GM10266 (cell line): ENCODE results near the gene SATB2.

Source experiments
- DNase-seq: peaks from one replicate; pipeline ENCODE4 v3.0.0; 2012; ENCODE audit errors: extremely low spot score
- TF ChIP-seq, protein P1 (sequence below): IDR thresholded peaks from 2 replicates; pipeline ENCODE4 v1.5.1; 2012; ENCODE audit warnings: mild to moderate bottlenecking, low read depth; ENCODE audit not compliant: control insufficient read depth, insufficient read depth; ENCODE audit errors: missing control alignments

SATB2 gene

DNA sequence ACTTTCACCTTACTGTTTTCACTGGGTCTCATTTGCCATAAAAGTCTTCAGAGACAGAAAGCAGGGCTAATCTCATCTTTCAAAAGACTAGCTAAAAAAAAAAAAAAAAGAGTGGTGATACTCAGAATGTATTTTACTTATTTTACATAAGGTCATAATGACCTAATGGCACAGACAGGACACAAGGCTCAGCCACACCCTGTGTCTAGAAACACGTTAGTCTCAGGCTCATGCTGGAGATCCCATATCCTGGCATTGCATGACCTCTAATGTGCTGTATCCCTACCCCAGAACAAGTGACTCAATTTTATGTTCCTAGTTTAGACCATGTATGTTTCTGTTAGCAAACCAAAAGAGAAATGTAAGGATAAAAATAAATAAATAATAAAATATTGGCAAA lies 115.4 kb downstream of the SATB2 start:
- no peak for DNase-seq
- TF ChIP-seq, protein P1, sequence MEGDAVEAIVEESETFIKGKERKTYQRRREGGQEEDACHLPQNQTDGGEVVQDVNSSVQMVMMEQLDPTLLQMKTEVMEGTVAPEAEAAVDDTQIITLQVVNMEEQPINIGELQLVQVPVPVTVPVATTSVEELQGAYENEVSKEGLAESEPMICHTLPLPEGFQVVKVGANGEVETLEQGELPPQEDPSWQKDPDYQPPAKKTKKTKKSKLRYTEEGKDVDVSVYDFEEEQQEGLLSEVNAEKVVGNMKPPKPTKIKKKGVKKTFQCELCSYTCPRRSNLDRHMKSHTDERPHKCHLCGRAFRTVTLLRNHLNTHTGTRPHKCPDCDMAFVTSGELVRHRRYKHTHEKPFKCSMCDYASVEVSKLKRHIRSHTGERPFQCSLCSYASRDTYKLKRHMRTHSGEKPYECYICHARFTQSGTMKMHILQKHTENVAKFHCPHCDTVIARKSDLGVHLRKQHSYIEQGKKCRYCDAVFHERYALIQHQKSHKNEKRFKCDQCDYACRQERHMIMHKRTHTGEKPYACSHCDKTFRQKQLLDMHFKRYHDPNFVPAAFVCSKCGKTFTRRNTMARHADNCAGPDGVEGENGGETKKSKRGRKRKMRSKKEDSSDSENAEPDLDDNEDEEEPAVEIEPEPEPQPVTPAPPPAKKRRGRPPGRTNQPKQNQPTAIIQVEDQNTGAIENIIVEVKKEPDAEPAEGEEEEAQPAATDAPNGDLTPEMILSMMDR, result no peak

DNA sequence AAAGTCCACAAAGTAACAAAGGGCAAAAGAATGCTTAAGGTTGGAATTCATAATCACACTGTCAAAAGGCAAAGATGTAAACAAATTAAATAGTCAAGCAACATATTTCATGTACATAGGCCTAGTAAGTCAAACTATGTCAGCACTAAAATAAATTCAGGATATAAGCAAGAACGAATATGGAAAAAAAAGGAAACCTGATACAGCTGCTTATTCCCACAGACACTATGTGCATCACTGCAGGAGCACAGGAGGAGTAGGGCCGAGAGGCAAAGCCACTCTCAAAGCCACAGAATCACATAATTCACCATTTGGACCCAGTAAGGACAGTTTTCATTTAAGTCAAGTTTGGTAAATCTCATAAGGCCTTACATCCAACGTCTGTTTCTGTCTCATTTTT lies 116.6 kb downstream of the SATB2 start:
- TF ChIP-seq, protein P1, result no peak
- no peak for DNase-seq

DNA sequence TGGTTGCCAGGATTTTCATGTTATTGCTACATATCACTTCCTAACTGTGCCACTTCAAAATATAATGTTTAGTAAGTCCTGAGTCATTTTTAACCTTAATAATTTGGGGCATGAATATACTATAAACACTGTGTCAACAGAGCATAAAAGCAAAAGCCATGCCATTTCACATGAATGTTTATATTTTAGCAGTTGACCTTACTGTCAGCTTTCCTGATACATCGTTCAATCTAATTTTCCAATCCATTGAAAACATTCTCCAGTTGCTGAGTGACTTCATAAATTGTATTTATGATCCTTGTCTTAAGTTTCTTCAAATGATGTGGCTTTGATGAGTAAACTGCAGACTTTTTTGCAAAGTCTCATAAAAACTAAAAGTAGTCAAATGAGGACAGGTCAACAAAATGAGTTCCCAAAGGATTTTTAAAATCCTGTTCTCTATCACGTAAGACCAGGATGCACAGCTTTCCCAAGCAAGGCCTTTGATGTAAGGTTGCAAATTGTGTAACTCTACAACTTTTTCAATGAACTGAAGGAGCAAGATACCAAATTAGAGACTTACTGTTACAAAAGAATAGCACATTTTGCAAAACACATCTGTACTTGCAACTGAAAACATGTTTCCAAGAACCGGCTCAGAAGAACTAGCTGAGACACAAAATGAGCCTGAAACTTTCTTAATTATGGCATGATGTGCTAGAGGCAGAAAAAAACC lies 117.7 kb downstream of the SATB2 start:
- TF ChIP-seq, protein P1, result no peak
- no peak for DNase-seq

DNA sequence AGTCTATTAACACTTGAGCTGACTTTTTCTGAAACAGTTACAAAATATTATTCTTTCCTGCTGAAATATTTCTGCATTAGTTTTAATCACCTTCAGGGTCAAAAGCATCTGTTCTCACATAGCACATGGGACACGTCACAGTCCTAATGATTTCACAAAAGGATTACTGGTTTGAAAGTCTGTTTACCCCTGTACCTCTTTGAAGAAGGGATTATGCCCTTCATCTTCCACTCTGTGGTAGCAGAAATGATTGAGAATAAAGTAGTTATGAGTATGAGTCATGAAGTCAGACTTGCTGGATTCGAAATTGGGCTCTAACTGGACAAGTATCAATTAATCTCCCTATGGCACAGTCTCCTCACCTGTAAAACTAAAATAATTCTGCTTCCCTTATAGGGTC lies 121.2 kb downstream of the SATB2 start:
- no peak for DNase-seq
- TF ChIP-seq, protein P1, result no peak

DNA sequence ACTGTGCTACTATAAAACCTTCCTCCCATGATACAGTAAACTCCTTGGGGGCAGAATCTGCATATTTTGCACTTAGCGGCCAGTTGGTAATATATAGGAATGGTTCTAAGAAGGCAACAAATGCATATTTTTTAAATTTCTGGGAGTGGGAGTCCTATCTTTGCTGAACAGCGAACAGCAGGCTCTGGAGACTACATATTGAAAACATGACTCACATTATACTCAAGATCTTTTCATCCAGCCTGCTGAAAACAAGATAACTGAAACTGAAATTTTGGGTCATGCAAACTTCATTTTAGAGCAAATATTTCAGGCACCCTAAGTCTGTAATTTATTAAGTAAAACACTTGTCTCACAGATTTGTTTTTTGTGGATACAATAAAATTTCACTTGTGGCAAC lies 122.2 kb downstream of the SATB2 start:
- TF ChIP-seq, protein P1, result no peak
- DNase-seq, result no peak

DNA sequence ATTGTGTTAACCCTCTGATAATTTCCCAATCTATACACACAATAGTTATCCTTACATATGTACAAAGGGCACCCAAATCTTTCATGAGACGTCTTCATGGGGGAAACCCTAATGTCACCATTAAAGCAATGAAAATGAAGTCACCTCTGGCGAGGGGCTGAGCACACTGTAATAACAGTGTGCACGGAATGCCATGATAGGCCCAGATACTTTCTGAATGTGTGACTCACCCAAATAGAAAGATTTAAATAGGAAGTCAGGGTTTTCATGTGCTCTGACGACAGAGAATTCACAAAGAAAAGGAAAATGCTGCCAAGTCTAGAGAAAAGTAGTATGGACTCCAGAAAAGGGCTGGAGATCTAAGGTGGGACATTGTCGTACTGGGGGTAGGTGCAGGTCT lies 128.3 kb downstream of the SATB2 start:
- DNase-seq, result no peak
- TF ChIP-seq, protein P1, result no peak

DNA sequence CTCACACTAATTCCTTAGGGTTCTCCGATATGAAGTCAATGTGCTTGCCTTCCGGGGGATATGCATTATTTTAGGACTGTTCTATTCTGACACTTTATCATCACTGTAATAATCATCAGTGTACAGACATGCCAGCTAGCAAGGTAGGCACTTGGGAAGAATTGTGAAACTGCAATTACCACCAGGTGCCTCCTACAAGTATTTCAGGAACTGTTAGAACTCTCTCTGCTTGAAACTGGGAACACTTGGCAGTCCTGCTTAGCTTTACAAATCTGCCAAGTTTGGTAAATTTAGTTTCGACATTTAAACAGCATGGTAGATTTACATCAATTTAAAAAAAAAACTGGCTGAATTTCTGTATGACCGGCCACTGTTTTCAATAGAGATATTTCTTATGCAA lies 128.7 kb downstream of the SATB2 start:
- no peak for DNase-seq
- TF ChIP-seq, protein P1, result no peak
